Lung (tissue), 12 donors: Measurements from ENCODE around the gene KRTAP5-9. TPM values are rescaled to one million over a fixed set of nuclear protein-coding genes. Genes with fewer than 3 reads are reported as not detected.
"Not testable (repeated sequence)": the region's sequence is repeated elsewhere in the genome, so short reads cannot be mapped to it uniquely, and the experiment has no call there.

ENCODE experiments used
- ATAC-seq: fragments of 200-7000 bp; cut with Tn5 transposase; one replicate; pipeline ENCODE4 v1.9.1; 2020; ENCODE audit warnings: moderate number of reproducible peaks; ENCODE audit not compliant: insufficient read depth, low FRiP score
- DNase-seq, 3 donors: peaks; one replicate each; pipeline ENCODE4 v3.0.0-alpha.2; 2013 to 2017
- H3K27ac ChIP-seq, 2 donors: one replicate each; pipeline ENCODE4 v1.5.1; 2013; ENCODE audit warnings: mild to moderate bottlenecking in 2 of 2, moderate library complexity in 2 of 2, control low read depth in 1 of 2, inconsistent platforms in 1 of 2, low read depth in 1 of 2, low read length in 1 of 2
- H3K27me3 ChIP-seq, 3 donors: one replicate each; pipeline ENCODE4 v1.5.1; 2013; ENCODE audit warnings: low read length in 2 of 3; ENCODE audit not compliant: control insufficient read depth in 3 of 3, insufficient read depth in 3 of 3
- H3K36me3 ChIP-seq, 4 donors: one replicate each; pipeline ENCODE4 v1.5.1; 2013; ENCODE audit warnings: low read length in 4 of 4, mild to moderate bottlenecking in 1 of 4, moderate library complexity in 1 of 4; ENCODE audit not compliant: control insufficient read depth in 4 of 4, insufficient read depth in 4 of 4
- H3K4me1 ChIP-seq, 5 donors: one replicate each; pipeline ENCODE4 v1.5.1; 2013; ENCODE audit warnings: low read length in 5 of 5, mild to moderate bottlenecking in 2 of 5, moderate library complexity in 1 of 5; ENCODE audit not compliant: control insufficient read depth in 5 of 5, insufficient read depth in 5 of 5
- H3K4me3 ChIP-seq: one replicate; pipeline ENCODE4 v1.5.1; 2013; ENCODE audit warnings: mild to moderate bottlenecking, control low read depth, moderate library complexity
- H3K9ac ChIP-seq, 2 donors: one replicate each; pipeline ENCODE4 v1.5.1; 2013; ENCODE audit warnings: low read length in 2 of 2, control low read depth in 1 of 2; ENCODE audit not compliant: insufficient read depth in 1 of 2
- H3K9me3 ChIP-seq, 4 donors: one replicate each; pipeline ENCODE4 v1.5.1; 2013; ENCODE audit warnings: low read length in 3 of 4, mild to moderate bottlenecking in 1 of 4, moderate library complexity in 1 of 4; ENCODE audit not compliant: control insufficient read depth in 4 of 4, insufficient read depth in 3 of 4
- WGBS, 2 donors: extraction: QIAGEN DNeasy Blood & Tissue Kit; methylation state at CpG; one replicate each; pipeline ENCODE4 v1.1.7; 2013; 5-methylcytosine and 5-hydroxymethylcytosine counted together
- polyA plus RNA-seq, 2 donors: library from polyadenylated mRNA; stranded (reverse); fragments of 200-250 nt; gene quantifications; one replicate each; pipeline ENCODE4 v1.2.1, GENCODE V29; 2013
- total RNA-seq, 2 donors: library from RNA; depleted of rRNA in 1 of 2; stranded (reverse); fragments of >200 nt in 1 of 2; gene quantifications; one replicate each; pipeline ENCODE4 v1.2.1, GENCODE V29; 2014 to 2021
- TF ChIP-seq, protein P1 (sequence below): IDR thresholded peaks from 2 replicates; pipeline ENCODE4 v1.5.1; 2012; ENCODE audit warnings: mild to moderate bottlenecking; ENCODE audit errors: control extremely low read depth, extremely low read depth
- donor health status: control.
- donor health status: control.
- donor health status: Bipolar disorder and iron deficiency.
- donor health status: healthy.
- donor health status: DM: yes; HTN: yes; CAD: no.

The KRTAP5-9 gene
- total and polyA plus RNA-seq, 4 donors = 0.13 to 0.52 (median 0.29) TPM

DNA sequence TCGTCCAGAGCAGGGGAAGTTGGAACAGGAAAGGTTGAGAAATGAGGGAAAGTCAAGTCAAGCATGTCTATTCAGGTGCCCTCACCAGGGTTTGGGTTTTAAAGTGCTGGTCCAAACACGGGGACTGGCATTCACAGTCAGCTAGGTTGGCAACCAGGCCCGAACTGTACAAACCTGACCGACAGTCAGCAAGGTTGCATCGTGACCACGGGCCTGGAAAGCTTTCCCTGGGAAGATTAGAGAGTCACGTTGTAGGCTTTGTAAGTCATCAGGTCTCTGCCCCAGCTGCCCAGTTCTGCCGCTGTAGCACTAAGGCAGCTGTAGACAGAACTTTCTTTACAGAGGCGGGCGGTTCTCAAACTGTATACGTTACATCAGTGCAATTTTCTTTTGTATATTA, 24.6 kb downstream of the KRTAP5-9 start:
- Histone ChIP-seq H3K9me3 (peaks cover 0 to 2% (median 0%) of the 10 kb centered on the region in 4 donors), H3K4me3 (no peak overlapping the region), H3K27me3 (peaks cover 0 to 9% (median 3%) of the 10 kb centered on the region in 3 donors), H3K36me3 (no peaks in the 10 kb centered on the region), H3K9ac (no peak overlapping the region), H3K4me1 (peaks cover 0 to 3% (median 0%) of the 10 kb centered on the region in 5 donors), H3K27ac (no peak overlapping the region)
- no peak for ATAC-seq
- WGBS, 2 donors = 84 to 89% methylated on average over 11 of the region's 11 CpGs
- no peak for DNase-seq
- TF ChIP-seq, protein P1, sequence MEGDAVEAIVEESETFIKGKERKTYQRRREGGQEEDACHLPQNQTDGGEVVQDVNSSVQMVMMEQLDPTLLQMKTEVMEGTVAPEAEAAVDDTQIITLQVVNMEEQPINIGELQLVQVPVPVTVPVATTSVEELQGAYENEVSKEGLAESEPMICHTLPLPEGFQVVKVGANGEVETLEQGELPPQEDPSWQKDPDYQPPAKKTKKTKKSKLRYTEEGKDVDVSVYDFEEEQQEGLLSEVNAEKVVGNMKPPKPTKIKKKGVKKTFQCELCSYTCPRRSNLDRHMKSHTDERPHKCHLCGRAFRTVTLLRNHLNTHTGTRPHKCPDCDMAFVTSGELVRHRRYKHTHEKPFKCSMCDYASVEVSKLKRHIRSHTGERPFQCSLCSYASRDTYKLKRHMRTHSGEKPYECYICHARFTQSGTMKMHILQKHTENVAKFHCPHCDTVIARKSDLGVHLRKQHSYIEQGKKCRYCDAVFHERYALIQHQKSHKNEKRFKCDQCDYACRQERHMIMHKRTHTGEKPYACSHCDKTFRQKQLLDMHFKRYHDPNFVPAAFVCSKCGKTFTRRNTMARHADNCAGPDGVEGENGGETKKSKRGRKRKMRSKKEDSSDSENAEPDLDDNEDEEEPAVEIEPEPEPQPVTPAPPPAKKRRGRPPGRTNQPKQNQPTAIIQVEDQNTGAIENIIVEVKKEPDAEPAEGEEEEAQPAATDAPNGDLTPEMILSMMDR = no peak

DNA sequence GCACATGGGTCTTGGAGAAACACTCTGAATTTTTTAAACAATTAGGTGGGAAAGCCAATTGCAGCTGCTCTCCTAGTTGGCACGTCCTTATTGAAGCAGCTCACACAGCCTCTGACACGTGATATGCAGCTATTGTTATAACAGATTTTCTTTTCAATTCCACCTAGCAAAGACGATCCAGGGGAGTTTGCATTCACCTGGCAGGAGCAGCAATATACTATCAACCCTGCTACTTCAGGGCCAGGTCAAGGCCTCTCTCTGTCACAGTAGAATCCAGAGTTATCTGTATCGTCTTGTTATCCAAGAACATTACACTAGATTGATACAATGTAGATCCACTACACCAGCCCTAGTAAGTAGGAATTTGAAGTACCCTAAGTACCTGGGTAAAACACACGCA, 26.2 kb downstream of the KRTAP5-9 start:
- ATAC-seq (no peak), DNase-seq (no peak)
- TF ChIP-seq, protein P1 = no peak
- peaks cover 0 to 9% (median 3%) of the 10 kb centered on the region in 3 donors for H3K27me3 ChIP-seq
- peaks cover 0 to 2% (median 0%) of the 10 kb centered on the region in 4 donors for H3K9me3 ChIP-seq
- 76 to 92% methylated on average over 5 of the region's 5 CpGs for WGBS, 2 donors
- H3K4me3 ChIP-seq = no peak overlapping the region
- H3K4me1 ChIP-seq = no peaks in the 10 kb centered on the region
- no peak overlapping the region for H3K27ac ChIP-seq
- H3K9ac ChIP-seq = no peak overlapping the region
- H3K36me3 ChIP-seq = no peaks in the 10 kb centered on the region

DNA sequence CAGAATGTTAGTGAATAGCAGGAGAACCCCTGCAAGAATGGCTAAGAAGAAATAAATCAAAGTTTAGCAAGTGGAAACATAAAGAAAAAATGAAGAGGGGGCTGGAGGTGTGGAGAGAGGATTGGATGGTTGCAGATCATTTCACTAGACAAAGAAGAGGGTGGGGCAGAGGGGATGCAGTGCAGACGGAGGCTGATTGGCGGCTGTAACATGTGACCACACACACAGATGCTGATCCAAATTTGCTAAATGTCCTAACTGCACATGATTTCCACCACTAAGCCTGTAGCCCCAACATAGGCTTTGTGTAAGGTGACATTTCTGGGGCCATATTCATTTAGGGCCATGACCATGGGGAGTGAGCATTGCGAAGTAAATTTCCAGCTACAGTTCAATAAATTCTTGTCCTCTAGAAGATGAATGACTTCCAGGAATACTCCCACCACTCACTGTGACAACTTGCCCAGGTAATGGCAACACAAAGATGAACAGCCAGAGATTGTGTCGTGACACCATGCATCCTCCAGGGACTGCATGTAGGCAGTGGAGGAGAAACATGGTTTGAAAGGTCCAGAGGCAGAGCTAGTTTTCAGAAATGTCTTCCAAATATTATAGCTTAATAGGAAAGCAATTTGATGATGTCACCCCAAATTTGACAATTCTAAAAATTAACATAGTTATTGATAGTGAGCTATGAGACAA, 27.7 kb downstream of the KRTAP5-9 start:
- H3K4me1 ChIP-seq = no peaks in the 10 kb centered on the region
- WGBS, 2 donors = 87% methylated on average over 4 of the region's 4 CpGs
- no peaks in the 10 kb centered on the region for H3K9me3 ChIP-seq
- no peak overlapping the region for H3K4me3 ChIP-seq
- no peak overlapping the region for H3K9ac ChIP-seq
- H3K27me3 ChIP-seq = peaks cover 0 to 5% (median 0%) of the 10 kb centered on the region in 3 donors
- TF ChIP-seq, protein P1 = no peak
- H3K36me3 ChIP-seq = no peaks in the 10 kb centered on the region
- ATAC-seq (no peak), DNase-seq (no peak)
- H3K27ac ChIP-seq = no peak overlapping the region

DNA sequence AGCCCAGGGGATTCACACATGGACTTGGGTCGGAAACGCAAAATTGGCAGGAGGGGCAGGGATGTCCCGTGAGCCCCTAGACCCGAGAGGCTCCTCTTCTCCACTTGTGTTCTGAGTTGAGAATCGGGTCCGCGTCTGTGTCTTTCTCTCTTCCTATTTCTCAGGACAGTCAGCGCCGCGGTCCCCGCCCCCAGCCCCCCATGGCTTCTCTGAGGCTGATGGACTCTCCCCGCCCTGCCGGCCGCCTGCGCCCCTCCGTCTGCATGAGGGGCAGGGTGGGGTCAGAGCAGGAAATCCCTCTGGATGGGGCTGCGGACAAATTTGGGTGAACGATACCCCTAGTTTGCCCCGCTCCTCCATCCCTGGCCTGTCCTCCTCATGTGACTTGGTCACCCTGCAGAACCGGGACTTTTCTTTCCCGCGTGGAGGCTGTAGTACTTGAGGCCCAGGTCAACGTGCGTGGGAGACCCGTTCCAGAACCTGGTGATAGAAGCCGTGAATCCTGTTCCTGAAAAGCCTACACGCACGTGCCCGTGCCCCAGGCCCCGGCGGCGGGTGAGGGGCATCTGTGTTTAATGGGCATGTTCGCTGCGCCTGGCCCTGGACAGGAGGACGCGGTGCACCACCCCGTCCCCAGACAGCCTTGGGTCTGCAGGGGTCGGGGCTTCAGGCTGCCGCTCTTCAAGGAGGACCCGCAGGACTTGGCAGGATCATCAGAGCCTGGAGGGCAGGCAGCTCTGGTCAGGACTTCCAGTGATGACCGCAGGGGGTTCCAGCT, 28.7 kb downstream of the KRTAP5-9 start:
- H3K9me3 ChIP-seq, H3K4me3 ChIP-seq, H3K27ac ChIP-seq, H3K27me3 ChIP-seq, H3K36me3 ChIP-seq, DNase-seq, H3K4me1 ChIP-seq, ATAC-seq, H3K9ac ChIP-seq: not testable (repeated sequence)
- WGBS, 2 donors = 90 to 95% methylated on average over 38 to 39 of the region's 41 CpGs
